HFFc6 (cell line): ENCODE results near the gene ZRANB2. TPM values are rescaled to one million over a fixed set of nuclear protein-coding genes. Genes with fewer than 3 reads are reported as not detected.

Source experiments
- DNase-seq: peaks from one replicate; pipeline ENCODE4 v3.0.0-alpha.2; 2018
- H3K27ac Mint-ChIP-seq: 2 replicates; pipeline ENCODE4 v1.8.0; 2020; ENCODE audit warnings: mild to moderate bottlenecking, mixed read lengths
- H3K27me3 Mint-ChIP-seq: 2 replicates; pipeline ENCODE4 v1.8.0; 2021; ENCODE audit warnings: mild to moderate bottlenecking, moderate library complexity, mixed read lengths; ENCODE audit not compliant: insufficient read depth
- H3K36me3 Mint-ChIP-seq: 2 replicates; pipeline ENCODE4 v1.8.0; 2021; ENCODE audit warnings: low read depth, mixed read lengths
- H3K4me1 Mint-ChIP-seq: 2 replicates; pipeline ENCODE4 v1.8.0; 2020; ENCODE audit warnings: low read depth, mixed read lengths
- H3K4me3 Mint-ChIP-seq: 2 replicates; pipeline ENCODE4 v1.8.0; 2020; ENCODE audit warnings: mild to moderate bottlenecking, moderate library complexity, mixed read lengths
- H3K9me3 Mint-ChIP-seq: 2 replicates; pipeline ENCODE4 v1.8.0; 2020; ENCODE audit warnings: mild to moderate bottlenecking, mixed read lengths
- CTCF ChIP-seq: fragments of 200-600 bp; sonication (generic); IDR thresholded peaks from 2 replicates; pipeline ENCODE4 v1.5.0; 2021; ENCODE audit warnings: antibody characterized with exemption, mild to moderate bottlenecking
- total RNA-seq, 6 experiments: library from RNA; stranded (reverse); fragmentation: NEBNext Ultra II Directional; extraction: Animal tissue kit (Norgen Biotek cat#: 25700); gene quantifications; 2 replicates in 1 of 6; 3 replicates in 5 of 6; pipeline ENCODE4 v1.2.3, GENCODE V29; 2021

The ZRANB2 gene
- total RNA-seq, 6 experiments from 2014 or later: 71.0 to 87.4 (median 80.5) TPM

GRCh38 chr1:71026093-71026492, 54.7 kb downstream of the ZRANB2 start:
- peaks cover 12% of the 10 kb centered on the region; the same call in 1 of the 2 replicates for H3K4me1 Mint-ChIP-seq
- H3K4me3 Mint-ChIP-seq: no peak overlapping the region
- peaks cover 2% of the 10 kb centered on the region; the same call in 1 of the 2 replicates for H3K27me3 Mint-ChIP-seq
- H3K36me3 Mint-ChIP-seq: no peaks in the 10 kb centered on the region
- DNase-seq: no peak
- no peaks in the 10 kb centered on the region for H3K9me3 Mint-ChIP-seq
- no peak for TF ChIP-seq CTCF
- no peak overlapping the region for H3K27ac Mint-ChIP-seq

- H3K36me3 Mint-ChIP-seq: no peaks in the 10 kb centered on the region
- H3K4me1 Mint-ChIP-seq: no peaks in the 10 kb centered on the region; the same call in 1 of the 2 replicates
- H3K27me3 Mint-ChIP-seq: peaks cover 7% of the 10 kb centered on the region; the same call in 1 of the 2 replicates
- no peak for TF ChIP-seq CTCF
- no peaks in the 10 kb centered on the region for H3K9me3 Mint-ChIP-seq
- no peak overlapping the region for H3K4me3 Mint-ChIP-seq
- no peak for DNase-seq
- no peak overlapping the region for H3K27ac Mint-ChIP-seq
Measured at GRCh38 chr1:71023515-71023914, 57.3 kb downstream of the ZRANB2 start.

- Mint-ChIP-seq H3K9me3 (no peaks in the 10 kb centered on the region), H3K27me3 (peaks cover 5% of the 10 kb centered on the region; the same call in 1 of the 2 replicates), H3K36me3 (no peaks in the 10 kb centered on the region), H3K4me3 (no peak overlapping the region), H3K4me1 (no peaks in the 10 kb centered on the region; the same call in 1 of the 2 replicates), H3K27ac (no peak overlapping the region)
- no peak for TF ChIP-seq CTCF
- no peak for DNase-seq
Measured at GRCh38 chr1:71019233-71019969, 61.4 kb downstream of the ZRANB2 start.

- Mint-ChIP-seq H3K9me3 (no peaks in the 10 kb centered on the region), H3K4me1 (no peaks in the 10 kb centered on the region; the same call in 1 of the 2 replicates), H3K36me3 (no peaks in the 10 kb centered on the region), H3K27ac (no peak overlapping the region), H3K4me3 (no peak overlapping the region), H3K27me3 (peaks cover 5% of the 10 kb centered on the region; the same call in 1 of the 2 replicates)
- no peak for DNase-seq
- TF ChIP-seq CTCF: no peak
Measured at GRCh38 chr1:71018791-71019190, 62.0 kb downstream of the ZRANB2 start.

GRCh38 chr1:71015745-71016144, 65.1 kb downstream of the ZRANB2 start:
- no peak for TF ChIP-seq CTCF
- Mint-ChIP-seq H3K36me3 (no peaks in the 10 kb centered on the region), H3K4me3 (no peak overlapping the region), H3K27me3 (peaks cover 5% of the 10 kb centered on the region; the same call in 1 of the 2 replicates), H3K4me1 (no peaks in the 10 kb centered on the region; the same call in 1 of the 2 replicates), H3K9me3 (no peaks in the 10 kb centered on the region), H3K27ac (no peak overlapping the region)
- DNase-seq: no peak
